Keratinocyte (primary cell): ENCODE results near the gene CUL2. TPM values are rescaled to one million over a fixed set of nuclear protein-coding genes. Genes with fewer than 3 reads are reported as not detected.

Experiments used
- DNase-seq: peaks from one replicate; pipeline ENCODE4 v3.0.0-alpha.2; 2011; ENCODE audit warnings: low read depth, missing footprints, low spot score
- FAIRE-seq: peaks from 2 replicates; lab custom pipeline; 2011; peaks lifted over from hg19 to GRCh38; lab: Jason Lieb, UNC
- H2AFZ ChIP-seq: 2 replicates; pipeline ENCODE4 v1.6.0; 2012; ENCODE audit warnings: low read length, control low read depth, inconsistent platforms; ENCODE audit not compliant: control insufficient read depth
- H3K27ac ChIP-seq: 2 replicates; pipeline ENCODE4 v1.5.1; 2011; ENCODE audit warnings: low read length; ENCODE audit not compliant: control insufficient read depth, insufficient read depth
- H3K27me3 ChIP-seq: 3 replicates; pipeline ENCODE4 v1.6.0; 2011; ENCODE audit warnings: low read length; ENCODE audit not compliant: control insufficient read depth, insufficient read depth; ENCODE audit errors: extremely low read depth
- H3K36me3 ChIP-seq, 2 experiments: 2 replicates in 1 of 2; 3 replicates in 1 of 2; pipeline ENCODE4 v1.5.1; 2011; ENCODE audit warnings: low read length in 2 of 2, mild to moderate bottlenecking in 1 of 2; ENCODE audit not compliant: control insufficient read depth in 2 of 2, insufficient read depth in 2 of 2; ENCODE audit errors: extremely low read depth in 1 of 2
- H3K4me1 ChIP-seq: 3 replicates; pipeline ENCODE4 v1.5.1; 2011; ENCODE audit warnings: low read length; ENCODE audit not compliant: control insufficient read depth, insufficient read depth; ENCODE audit errors: extremely low read depth
- H3K4me2 ChIP-seq: 3 replicates; pipeline ENCODE4 v1.6.0; 2011; ENCODE audit warnings: low read depth, low read length; ENCODE audit not compliant: control insufficient read depth, insufficient read depth; ENCODE audit errors: extremely low read depth
- H3K4me3 ChIP-seq, 3 experiments: fragments of 200-600 bp in 1 of 3; sonication (generic) in 1 of 3; 2 replicates in 2 of 3; 3 replicates in 1 of 3; pipeline ENCODE4 v1.5.1; 2011 to 2016; ENCODE audit warnings: low read length in 3 of 3, mild to moderate bottlenecking in 3 of 3, control low read depth in 2 of 3, inconsistent platforms in 1 of 3, low read depth in 1 of 3, mixed read lengths in 1 of 3, mixed run types in 1 of 3, moderate library complexity in 1 of 3; ENCODE audit not compliant: control insufficient read depth in 2 of 3, insufficient read depth in 2 of 3; ENCODE audit errors: extremely low read depth in 1 of 3
- H3K79me2 ChIP-seq: 2 replicates; pipeline ENCODE4 v1.6.0; 2012; ENCODE audit warnings: low read length; ENCODE audit not compliant: control insufficient read depth, insufficient read depth
- H3K9ac ChIP-seq: 3 replicates; pipeline ENCODE4 v1.6.0; 2011; ENCODE audit warnings: low read length; ENCODE audit not compliant: control insufficient read depth, insufficient read depth; ENCODE audit errors: extremely low read depth
- H3K9me1 ChIP-seq: 3 replicates; pipeline ENCODE4 v1.6.0; 2011; ENCODE audit warnings: low read length; ENCODE audit not compliant: control insufficient read depth, insufficient read depth; ENCODE audit errors: extremely low read depth
- H3K9me3 ChIP-seq: 2 replicates; pipeline ENCODE4 v1.5.1; 2012; ENCODE audit warnings: low read depth, low read length; ENCODE audit not compliant: control insufficient read depth
- H4K20me1 ChIP-seq: 3 replicates; pipeline ENCODE4 v1.6.0; 2011; ENCODE audit warnings: low read length; ENCODE audit not compliant: control insufficient read depth, insufficient read depth; ENCODE audit errors: extremely low read depth
- CTCF ChIP-seq, 3 experiments: IDR thresholded peaks in 1 of 3; conservative IDR thresholded peaks in 1 of 3; optimal IDR thresholded peaks in 1 of 3; 2 replicates in 2 of 3; 3 replicates in 1 of 3; pipeline versions ENCODE3 to v1.5.1; 2011; ENCODE audit warnings: low read length in 3 of 3, mild to moderate bottlenecking in 3 of 3, moderate library complexity in 2 of 3, control low read depth in 1 of 3, inconsistent platforms in 1 of 3; ENCODE audit not compliant: insufficient read depth in 2 of 3; ENCODE audit errors: extremely low read depth in 1 of 3
- EZH2 ChIP-seq: IDR thresholded peaks from one replicate; pipeline ENCODE4 v1.6.1; 2012; ENCODE audit warnings: inconsistent platforms, mild to moderate bottlenecking, low read length, moderate library complexity
- dilution Hi-C: fragments of 300-500 bp; cut with MboI; formaldehyde crosslinking; loops from one replicate; pipeline ENCODE4 v1.7.0; 2020; ENCODE audit warnings: low sequenced_read_pairs; ENCODE audit not compliant: extremely low pct_ligation_motif_present
- polyA plus RNA-seq, 5 experiments: library from polyadenylated mRNA; depleted of rRNA in 3 of 5; stranded (reverse) in 3 of 5; stranded (forward) in 1 of 5; unstranded in 1 of 5; fragments of >200 nt; gene quantifications; 1 replicate in 1 of 5; 2 replicates in 3 of 5; 3 replicates in 1 of 5; pipeline versions ENCODE4 v1.2.1 to v1.2.3, GENCODE V29; 2011 to 2012; ENCODE audit warnings: missing spikeins in 2 of 5, low read depth in 1 of 5, low replicate concordance in 1 of 5

CUL2 gene
- polyA plus RNA-seq, 1 donor (not counting 4 experiments of a cell fraction or from before 2014, with no cell fraction given), result 39.7 TPM

DNA sequence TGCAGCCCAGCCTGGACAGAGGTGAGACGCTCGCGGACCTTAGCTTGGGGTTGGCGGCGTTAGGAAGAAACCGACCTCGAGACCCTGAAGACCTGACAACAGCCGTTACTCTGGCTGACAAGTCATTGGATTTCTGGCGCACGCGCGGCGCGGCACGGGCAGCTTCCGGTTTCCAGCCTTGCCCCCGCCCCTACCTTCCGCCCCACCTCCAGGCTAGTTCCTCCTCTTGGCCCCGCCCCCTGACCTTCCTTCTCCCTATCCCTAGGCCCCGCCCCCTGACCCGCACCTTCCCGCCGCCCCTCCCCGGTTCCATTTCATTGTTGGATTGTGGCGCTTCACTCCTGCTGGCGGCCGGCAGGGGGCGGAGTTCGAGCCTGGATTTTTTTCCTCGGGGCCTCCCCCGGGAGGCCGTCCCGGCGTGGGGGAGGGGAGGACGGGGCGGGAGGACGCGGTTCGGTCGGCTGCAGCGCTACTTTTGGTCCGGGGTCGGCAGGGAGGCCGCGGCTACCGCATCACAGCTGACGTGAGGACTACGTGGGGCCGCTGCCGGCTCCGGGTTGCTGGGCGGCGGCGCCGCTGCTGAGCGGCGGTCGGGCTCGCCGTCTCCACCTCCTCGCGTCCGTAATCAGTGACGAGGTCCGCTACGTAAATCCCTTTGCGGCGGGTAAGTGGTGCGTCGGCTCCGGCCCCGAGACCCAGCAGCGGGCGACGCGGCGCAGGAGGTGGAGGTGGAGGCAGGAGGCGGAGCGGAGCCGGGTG lies 36.6 kb upstream of the CUL2 start, which contains the start of gene CREM:
Gene CREM, plus strand, starts transcription at position 317 of the 759 bp plus-strand sequence. CDS start 10,990 bp downstream, outside the sequence.
- peak in 2 of 3 experiments; percentile 68 to 85 for TF ChIP-seq CTCF (optimal IDR thresholded peaks at IDR 0.05 in 1 of 3, IDR thresholded peaks at IDR 0.05 in 1 of 3, conservative IDR thresholded peaks at IDR 0.05 in 1 of 3; ENCODE audit: extremely low read depth in 1 of 3, insufficient read depth in 2 of 3, low read length in 3 of 3)
- no peak for TF ChIP-seq EZH2
- Histone ChIP-seq H3K27ac (peak within 1 kb of the TSS; percentile 99), H2AFZ (peak within 1 kb of the TSS; percentile 96), H3K9me3 (no peaks in the 10 kb centered on the region), H3K4me2 (peak within 1 kb of the TSS; percentile 94), H3K27me3 (no peaks in the 10 kb centered on the region), H3K9ac (peak within 1 kb of the TSS; percentile 99), H3K79me2 (peaks cover 11% of the 10 kb centered on the region), H3K9me1 (no peaks in the 10 kb centered on the region), H3K36me3 (no peaks in the 10 kb centered on the region), H3K4me3 (peak within 1 kb of the TSS; percentile 86 to 91 (median 88)), H4K20me1 (no peaks in the 10 kb centered on the region), H3K4me1 (peaks cover 20% of the 10 kb centered on the region)
- FAIRE-seq (peak; percentile 32), DNase-seq (peak; percentile 71)
- dilution Hi-C loops, result no loop called here

GRCh38 chr10:35126062-35126529 lies 36.0 kb upstream of the CUL2 start:
- H3K9me1 ChIP-seq, result no peaks in the 10 kb centered on the region
- peak overlapping the region; percentile 73 for H3K27ac ChIP-seq
- H3K4me3 ChIP-seq, result peak overlapping the region; percentile 67 to 86 (median 79)
- FAIRE-seq (no peak), DNase-seq (no peak)
- no peaks in the 10 kb centered on the region for H4K20me1 ChIP-seq
- dilution Hi-C loops, result no loop called here
- H3K27me3 ChIP-seq, result no peaks in the 10 kb centered on the region
- H3K36me3 ChIP-seq, result no peaks in the 10 kb centered on the region
- no peaks in the 10 kb centered on the region for H3K9me3 ChIP-seq
- H3K79me2 ChIP-seq, result peaks cover 11% of the 10 kb centered on the region
- TF ChIP-seq CTCF (optimal IDR thresholded peaks at IDR 0.05 in 1 of 3, IDR thresholded peaks at IDR 0.05 in 1 of 3, conservative IDR thresholded peaks at IDR 0.05 in 1 of 3; ENCODE audit: extremely low read depth in 1 of 3, insufficient read depth in 2 of 3, low read length in 3 of 3), result no peak
- TF ChIP-seq EZH2, result no peak
- peak overlapping the region; percentile 94 for H3K4me2 ChIP-seq
- H3K9ac ChIP-seq, result peak overlapping the region; percentile 71
- peaks cover 20% of the 10 kb centered on the region for H3K4me1 ChIP-seq
- H2AFZ ChIP-seq, result peak overlapping the region; percentile 96
